Measurements from ENCODE around the gene ACTG1. TPM values are rescaled to one million over a fixed set of nuclear protein-coding genes. Genes with fewer than 3 reads are reported as not detected.
A peak's percentile ranks its signal among the peaks of the same experiment; 100 is the strongest.

ACTG1 gene
- total and polyA plus RNA-seq, 11 donors, result 149 to 1,653 (median 423) TPM

DNA sequence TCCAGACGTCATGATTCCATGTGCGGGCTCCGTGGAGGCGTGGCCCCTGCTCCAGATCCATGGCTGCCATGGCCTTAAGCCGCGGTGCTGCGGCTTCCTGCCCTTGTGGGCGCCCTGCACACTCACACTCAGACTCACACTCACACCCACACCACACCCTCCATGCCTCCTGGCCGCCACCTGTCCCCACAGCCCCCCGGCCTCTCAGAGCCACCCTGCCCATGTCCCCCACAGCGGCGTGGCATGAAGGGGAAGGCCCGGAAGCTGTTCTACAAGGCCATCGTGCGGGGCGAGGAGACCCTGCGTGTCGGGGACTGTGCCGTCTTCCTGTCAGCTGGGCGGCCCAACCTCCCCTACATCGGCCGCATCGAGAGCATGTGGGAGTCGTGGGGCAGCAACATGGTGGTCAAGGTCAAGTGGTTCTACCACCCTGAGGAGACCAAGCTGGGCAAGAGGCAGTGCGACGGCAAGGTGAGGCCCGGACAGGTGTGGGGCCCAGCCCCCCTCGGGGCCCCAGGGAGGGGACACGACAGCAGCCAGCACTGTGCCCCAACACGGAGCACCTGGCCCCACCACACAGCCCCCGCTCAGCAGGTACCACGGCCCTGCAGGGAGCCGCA is 50.0 kb downstream of the ACTG1 start:
- Histone ChIP-seq H3K9me3 (no peaks in the 10 kb centered on the region), H3K27ac (no peak overlapping the region), H3K4me3 (no peak overlapping the region), H3K36me3 (peaks cover 0 to 44% (median 15%) of the 10 kb centered on the region in 9 donors), H3K27me3 (no peaks in the 10 kb centered on the region), H3K4me1 (peaks cover 0 to 10% (median 2%) of the 10 kb centered on the region in 12 donors)
- no peak for TF ChIP-seq POLR2A (IDR thresholded peaks at IDR 0.05)
- TF ChIP-seq, protein P1, sequence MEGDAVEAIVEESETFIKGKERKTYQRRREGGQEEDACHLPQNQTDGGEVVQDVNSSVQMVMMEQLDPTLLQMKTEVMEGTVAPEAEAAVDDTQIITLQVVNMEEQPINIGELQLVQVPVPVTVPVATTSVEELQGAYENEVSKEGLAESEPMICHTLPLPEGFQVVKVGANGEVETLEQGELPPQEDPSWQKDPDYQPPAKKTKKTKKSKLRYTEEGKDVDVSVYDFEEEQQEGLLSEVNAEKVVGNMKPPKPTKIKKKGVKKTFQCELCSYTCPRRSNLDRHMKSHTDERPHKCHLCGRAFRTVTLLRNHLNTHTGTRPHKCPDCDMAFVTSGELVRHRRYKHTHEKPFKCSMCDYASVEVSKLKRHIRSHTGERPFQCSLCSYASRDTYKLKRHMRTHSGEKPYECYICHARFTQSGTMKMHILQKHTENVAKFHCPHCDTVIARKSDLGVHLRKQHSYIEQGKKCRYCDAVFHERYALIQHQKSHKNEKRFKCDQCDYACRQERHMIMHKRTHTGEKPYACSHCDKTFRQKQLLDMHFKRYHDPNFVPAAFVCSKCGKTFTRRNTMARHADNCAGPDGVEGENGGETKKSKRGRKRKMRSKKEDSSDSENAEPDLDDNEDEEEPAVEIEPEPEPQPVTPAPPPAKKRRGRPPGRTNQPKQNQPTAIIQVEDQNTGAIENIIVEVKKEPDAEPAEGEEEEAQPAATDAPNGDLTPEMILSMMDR (IDR thresholded peaks at IDR 0.05), result no peak
- DNase-seq, result no peak
- WGBS, 4 donors, result 95 to 97% (median 96%) methylated on average over 29 to 33 of the region's 33 CpGs
- no peak for ATAC-seq
- intact Hi-C loops (cut with DNase I), result no loop called here

GRCh38 chr17:81461607-81462500 is 50.7 kb downstream of the ACTG1 start:
- TF ChIP-seq POLR2A (IDR thresholded peaks at IDR 0.05), result no peak
- TF ChIP-seq, protein P1 (IDR thresholded peaks at IDR 0.05), result no peak
- ATAC-seq (no peak), DNase-seq (no peak)
- Histone ChIP-seq H3K36me3 (peaks cover 0 to 44% (median 15%) of the 10 kb centered on the region in 9 donors), H3K4me1 (peaks cover 0 to 10% (median 2%) of the 10 kb centered on the region in 12 donors), H3K27me3 (no peaks in the 10 kb centered on the region), H3K27ac (no peak overlapping the region), H3K9me3 (no peaks in the 10 kb centered on the region), H3K4me3 (peak overlapping the region in 1 of 12 donors; percentile 17)
- intact Hi-C loops (cut with DNase I), result no loop called here
- 93 to 95% (median 94%) methylated on average over 39 to 50 of the region's 50 CpGs for WGBS, 4 donors

DNA sequence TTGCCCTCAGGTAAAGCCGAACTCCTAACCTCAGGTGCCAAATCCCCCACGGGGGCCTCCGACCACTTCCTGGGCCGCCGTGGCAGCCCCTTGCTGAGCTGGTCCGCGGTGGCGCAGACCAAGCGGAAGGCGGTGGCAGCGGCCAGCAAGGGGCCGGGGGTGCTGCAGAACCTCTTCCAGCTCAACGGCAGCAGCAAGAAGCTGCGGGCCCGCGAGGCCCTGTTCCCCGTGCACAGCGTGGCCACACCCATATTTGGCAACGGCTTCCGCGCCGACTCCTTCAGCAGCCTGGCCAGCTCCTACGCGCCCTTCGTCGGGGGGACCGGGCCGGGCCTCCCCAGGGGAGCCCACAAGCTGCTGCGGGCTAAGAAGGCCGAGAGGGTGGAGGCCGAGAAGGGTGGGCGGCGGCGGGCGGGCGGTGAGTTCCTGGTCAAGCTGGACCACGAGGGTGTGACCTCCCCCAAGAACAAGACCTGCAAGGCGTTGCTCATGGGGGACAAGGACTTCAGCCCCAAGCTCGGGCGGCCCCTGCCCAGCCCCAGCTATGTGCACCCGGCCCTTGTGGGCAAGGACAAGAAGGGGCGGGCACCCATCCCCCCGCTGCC is 51.6 kb downstream of the ACTG1 start:
- ATAC-seq (no peak), DNase-seq (no peak)
- Histone ChIP-seq H3K9me3 (no peaks in the 10 kb centered on the region), H3K36me3 (peaks cover 0 to 50% (median 15%) of the 10 kb centered on the region in 9 donors), H3K4me3 (peak overlapping the region in 1 of 12 donors; percentile 17), H3K4me1 (peaks cover 0 to 10% (median 2%) of the 10 kb centered on the region in 12 donors), H3K27ac (no peak overlapping the region), H3K27me3 (no peaks in the 10 kb centered on the region)
- 77 to 86% (median 85%) methylated on average over 32 to 43 of the region's 43 CpGs for WGBS, 4 donors
- TF ChIP-seq POLR2A (IDR thresholded peaks at IDR 0.05), result no peak
- TF ChIP-seq, protein P1 (IDR thresholded peaks at IDR 0.05), result no peak
- intact Hi-C loops (cut with DNase I), result no loop called here

Other genes with a start within 250 kb of the ACTG1 start
- 10 to 100 TPM; 27.4 to 67.7 (median 43.1) TPM for gene SLC38A10, start 217.5 kb downstream of the ACTG1 start, total RNA-seq
- 10 to 100 TPM; 48.0 to 63.3 TPM for gene SLC38A10, start 217.5 kb downstream of the ACTG1 start, polyA plus RNA-seq
- 10 to 100 TPM in 3 of 9 donors, 1 to 10 TPM in 6; 6.0 to 19.6 (median 9.3) TPM for gene BAHCC1, start 117.3 kb downstream of the ACTG1 start, total RNA-seq
- gene BAHCC1, start 117.3 kb downstream of the ACTG1 start, polyA plus RNA-seq, result 1 to 10 TPM; 7.6 to 8.5 TPM
- under 1 TPM in 6 of 9 donors, not detected in 3; 0.22 to 0.72 (median 0.45) TPM for gene FSCN2, start 15.6 kb upstream of the ACTG1 start, total RNA-seq
- gene FSCN2, start 15.6 kb upstream of the ACTG1 start, polyA plus RNA-seq, result under 1 TPM; 0.28 to 0.42 TPM
- gene FAAP100, start 39.6 kb upstream of the ACTG1 start, total RNA-seq, result 10 to 100 TPM; 10.1 to 21.6 (median 13.5) TPM
- 10 to 100 TPM; 17.0 to 18.7 TPM for gene FAAP100, start 39.6 kb upstream of the ACTG1 start, polyA plus RNA-seq
- 100 to 1,000 TPM in 3 of 9 donors, 10 to 100 TPM in 6; 92.1 to 133 (median 99.3) TPM for gene NPLOC4, start 124.3 kb upstream of the ACTG1 start, total RNA-seq
- 10 to 100 TPM; 28.2 to 84.3 TPM for gene NPLOC4, start 124.3 kb upstream of the ACTG1 start, polyA plus RNA-seq
- gene TSPAN10, start 124.4 kb upstream of the ACTG1 start, total RNA-seq, result under 1 TPM in 4 of 9 donors, not detected in 5; 0.21 to 0.41 (median 0.38) TPM
- gene TSPAN10, start 124.4 kb upstream of the ACTG1 start, polyA plus RNA-seq, result under 1 TPM; 0.07 to 0.46 TPM
- 1 to 10 TPM in 2 of 9 donors, under 1 TPM in 1, not detected in 6; 0.73 to 2.3 (median 1.5) TPM for gene PDE6G, start 143.7 kb upstream of the ACTG1 start, total RNA-seq
- under 1 TPM in 1 of 2 donors, not detected in 1; 0.67 TPM for gene PDE6G, start 143.7 kb upstream of the ACTG1 start, polyA plus RNA-seq
- gene OXLD1, start 153.8 kb upstream of the ACTG1 start, total RNA-seq, result 10 to 100 TPM; 16.9 to 28.8 (median 21.7) TPM
- 10 to 100 TPM; 27.0 to 42.9 TPM for gene OXLD1, start 153.8 kb upstream of the ACTG1 start, polyA plus RNA-seq
- 10 to 100 TPM in 1 of 9 donors, 1 to 10 TPM in 8; 3.5 to 10.1 (median 6.3) TPM for gene CCDC137, start 153.9 kb upstream of the ACTG1 start, total RNA-seq
- 10 to 100 TPM in 1 of 2 donors, 1 to 10 TPM in 1; 8.2 to 20.0 TPM for gene CCDC137, start 153.9 kb upstream of the ACTG1 start, polyA plus RNA-seq
- gene ARL16, start 171.0 kb upstream of the ACTG1 start, total RNA-seq, result 10 to 100 TPM; 10.2 to 22.3 (median 13.3) TPM
- gene ARL16, start 171.0 kb upstream of the ACTG1 start, polyA plus RNA-seq, result 10 to 100 TPM; 22.4 to 23.6 TPM
- 10 to 100 TPM; 37.4 to 90.8 (median 40.3) TPM for gene HGS, start 171.2 kb upstream of the ACTG1 start, total RNA-seq
- gene HGS, start 171.2 kb upstream of the ACTG1 start, polyA plus RNA-seq, result 10 to 100 TPM; 53.8 to 81.4 TPM
- 100 to 1,000 TPM in 8 of 9 donors, 10 to 100 TPM in 1; 98.8 to 182 (median 133) TPM for gene MRPL12, start 190.6 kb upstream of the ACTG1 start, total RNA-seq
- gene MRPL12, start 190.6 kb upstream of the ACTG1 start, polyA plus RNA-seq, result 100 to 1,000 TPM; 343 to 525 TPM
- 10 to 100 TPM in 2 of 9 donors, 1 to 10 TPM in 7; 7.0 to 13.6 (median 8.2) TPM for gene SLC25A10, start 199.5 kb upstream of the ACTG1 start, total RNA-seq
- 10 to 100 TPM; 10.8 to 17.9 TPM for gene SLC25A10, start 199.5 kb upstream of the ACTG1 start, polyA plus RNA-seq